ENCODE data around the gene SYNDIG1L.

SYNDIG1L gene

GRCh38 chr14:74360163-74360562 is 65.8 kb downstream of the SYNDIG1L start:
- CTCF ChIA-PET, result interaction anchor here (0.6 kb wide), 2 partner anchors 253 to 391 kb away, joined by 4 read pairs; no protein-coding TSS in a partner anchor

GRCh38 chr14:74358176-74358829 is 67.7 kb downstream of the SYNDIG1L start:
- CTCF ChIA-PET, result no interaction called here
- POLR2A ChIA-PET (ENCODE audit: low non-redundant PET), result no interaction called here
- no peak for TF ChIP-seq CTCF (conservative IDR thresholded peaks at IDR 0.05; ENCODE audit: low read depth)
- no peak overlapping the region for H3K27ac ChIP-seq
- DNase-seq (ENCODE audit: low spot score), result no peak

More at GRCh38 chr14:74360163-74360562, 65.8 kb downstream of the SYNDIG1L start:
- no peak for DNase-seq (ENCODE audit: low spot score)
- POLR2A ChIA-PET (ENCODE audit: low non-redundant PET), result no interaction called here
- no peak overlapping the region for H3K27ac ChIP-seq
- TF ChIP-seq CTCF (conservative IDR thresholded peaks at IDR 0.05; ENCODE audit: low read depth), result no peak

GRCh38 chr14:74357585-74357984 is 68.4 kb downstream of the SYNDIG1L start:
- ChIA-PET POLR2A (ENCODE audit: low non-redundant PET) (no interaction called here), CTCF (no interaction called here)
- H3K27ac ChIP-seq, result no peak overlapping the region
- no peak for TF ChIP-seq CTCF (conservative IDR thresholded peaks at IDR 0.05; ENCODE audit: low read depth)
- DNase-seq (ENCODE audit: low spot score), result no peak

- H3K27ac ChIP-seq, result no peak overlapping the region
- TF ChIP-seq CTCF (conservative IDR thresholded peaks at IDR 0.05; ENCODE audit: low read depth), result no peak
- POLR2A ChIA-PET (ENCODE audit: low non-redundant PET), result no interaction called here
- CTCF ChIA-PET, result interaction anchor here (0.5 kb wide), 1 partner anchor 85 kb away, joined by 3 read pairs; no protein-coding TSS in a partner anchor
- no peak for DNase-seq (ENCODE audit: low spot score)
Observed at GRCh38 chr14:74356892-74357575, 69.0 kb downstream of the SYNDIG1L start.

Measured in RWPE1 (cell line).